ENCODE measurements around the gene CTXND1.

The CTXND1 gene

DNA sequence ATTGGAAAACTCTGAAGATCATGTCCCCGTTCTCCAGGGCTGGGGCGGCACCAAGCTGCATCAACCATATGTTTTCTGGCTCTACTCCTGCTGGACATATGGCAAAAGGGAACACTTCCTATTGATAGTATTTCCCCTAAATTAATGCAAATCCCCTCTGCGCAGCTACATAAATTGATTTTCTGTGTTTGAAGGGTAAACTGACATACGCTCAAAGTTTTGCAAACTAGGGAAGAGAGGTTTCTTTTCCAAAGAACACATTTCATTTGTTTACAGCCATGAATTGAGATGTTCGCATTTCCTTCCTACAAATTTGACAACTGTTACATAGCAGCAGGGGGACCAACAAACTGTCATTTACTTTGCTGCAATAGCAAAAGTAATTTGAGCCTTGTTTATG is 35.9 kb downstream of the CTXND1 start:
- H3K27me3 ChIP-seq (replicated peaks; ENCODE audit: insufficient read depth, low read length), result no peaks in the 10 kb centered on the region
- TF ChIP-seq EZH2 (optimal IDR thresholded peaks at IDR 0.05; ENCODE audit: low read depth, low read length), result no peak
- no peak for TF ChIP-seq CTCF (IDR thresholded peaks at IDR 0.05; ENCODE audit: low read length)
- no peak for TF ChIP-seq EZH2phosphoT487 (IDR thresholded peaks at IDR 0.05; ENCODE audit: low read length)
- H3K79me2 ChIP-seq (ENCODE audit: low read length), result no peaks in the 10 kb centered on the region
- no peaks in the 10 kb centered on the region for H3K9me2 ChIP-seq (replicated peaks; ENCODE audit: insufficient read depth, low read length)
- H3K9me3 ChIP-seq (replicated peaks; ENCODE audit: insufficient read depth, low read length), result no peaks in the 10 kb centered on the region
- 0 out of 2 replicates have a peak, but pooled peaks cover 2% of the 10 kb centered on the region for H3K4me1 ChIP-seq (ENCODE audit: low read length)
- no peak overlapping the region for H3K4me3 ChIP-seq (ENCODE audit: low read length)
- H3K4me2 ChIP-seq (ENCODE audit: low read depth, low read length), result no peak overlapping the region
- no peaks in the 10 kb centered on the region for H3F3A ChIP-seq (ENCODE audit: insufficient read depth, low read length)
- no peak overlapping the region for H2AFZ ChIP-seq (ENCODE audit: low read length)
- no peaks in the 10 kb centered on the region for H3K36me3 ChIP-seq (replicated peaks; ENCODE audit: insufficient read depth, low read length)
- no peak overlapping the region for H3K9ac ChIP-seq (ENCODE audit: low read length)
- no peaks in the 10 kb centered on the region for H4K20me1 ChIP-seq (ENCODE audit: insufficient read depth, low read length)
- H3K27ac ChIP-seq (ENCODE audit: low read length), result no peak overlapping the region
- no peak for DNase-seq

GRCh38 chr15:80214910-80215309 is 37.1 kb downstream of the CTXND1 start:
- DNase-seq, result no peak
- no peaks in the 10 kb centered on the region for H3K9me2 ChIP-seq (replicated peaks; ENCODE audit: insufficient read depth, low read length)
- TF ChIP-seq CTCF (IDR thresholded peaks at IDR 0.05; ENCODE audit: low read length) (no peak), EZH2 (optimal IDR thresholded peaks at IDR 0.05; ENCODE audit: low read depth, low read length) (no peak), EZH2phosphoT487 (IDR thresholded peaks at IDR 0.05; ENCODE audit: low read length) (no peak)

GRCh38 chr15:80211976-80212375 is 40.0 kb downstream of the CTXND1 start:
- TF ChIP-seq CTCF (IDR thresholded peaks at IDR 0.05; ENCODE audit: low read length) (no peak), EZH2phosphoT487 (IDR thresholded peaks at IDR 0.05; ENCODE audit: low read length) (no peak), EZH2 (optimal IDR thresholded peaks at IDR 0.05; ENCODE audit: low read depth, low read length) (no peak)
- Histone ChIP-seq H3K36me3 (replicated peaks; ENCODE audit: insufficient read depth, low read length) (no peaks in the 10 kb centered on the region), H2AFZ (ENCODE audit: low read length) (no peak overlapping the region), H3K4me1 (ENCODE audit: low read length) (peaks cover 6% of the 10 kb centered on the region; the same call in 1 of the 2 replicates), H3K27me3 (replicated peaks; ENCODE audit: insufficient read depth, low read length) (no peaks in the 10 kb centered on the region), H3K79me2 (ENCODE audit: low read length) (no peaks in the 10 kb centered on the region), H4K20me1 (ENCODE audit: insufficient read depth, low read length) (no peaks in the 10 kb centered on the region), H3K9me3 (replicated peaks; ENCODE audit: insufficient read depth, low read length) (no peaks in the 10 kb centered on the region), H3K9ac (ENCODE audit: low read length) (no peak overlapping the region), H3K9me2 (replicated peaks; ENCODE audit: insufficient read depth, low read length) (no peaks in the 10 kb centered on the region), H3K4me3 (ENCODE audit: low read length) (no peak overlapping the region), H3K27ac (ENCODE audit: low read length) (no peak overlapping the region), H3K4me2 (ENCODE audit: low read depth, low read length) (no peak overlapping the region), H3F3A (ENCODE audit: insufficient read depth, low read length) (no peaks in the 10 kb centered on the region)
- DNase-seq, result no peak

More at GRCh38 chr15:80214910-80215309, 37.1 kb downstream of the CTXND1 start:
- no peaks in the 10 kb centered on the region for H3K9me3 ChIP-seq (replicated peaks; ENCODE audit: insufficient read depth, low read length)
- no peak overlapping the region for H3K9ac ChIP-seq (ENCODE audit: low read length)
- no peak overlapping the region for H2AFZ ChIP-seq (ENCODE audit: low read length)
- no peak overlapping the region for H3K27ac ChIP-seq (ENCODE audit: low read length)
- no peaks in the 10 kb centered on the region for H3F3A ChIP-seq (ENCODE audit: insufficient read depth, low read length)
- peaks cover 6% of the 10 kb centered on the region; the same call in 1 of the 2 replicates for H3K4me1 ChIP-seq (ENCODE audit: low read length)
- H4K20me1 ChIP-seq (ENCODE audit: insufficient read depth, low read length), result no peaks in the 10 kb centered on the region
- H3K4me2 ChIP-seq (ENCODE audit: low read depth, low read length), result no peak overlapping the region
- H3K4me3 ChIP-seq (ENCODE audit: low read length), result no peak overlapping the region
- no peaks in the 10 kb centered on the region for H3K79me2 ChIP-seq (ENCODE audit: low read length)
- H3K36me3 ChIP-seq (replicated peaks; ENCODE audit: insufficient read depth, low read length), result no peaks in the 10 kb centered on the region
- H3K27me3 ChIP-seq (replicated peaks; ENCODE audit: insufficient read depth, low read length), result no peaks in the 10 kb centered on the region
